GM21528 (cell line): ENCODE data around the gene FSIP2.

Source experiments
- ATAC-seq: cut with Tn5 transposase; IDR thresholded peaks from one replicate; pipeline ENCODE4 v1.9.1; 2021; ENCODE audit warnings: mild to moderate bottlenecking, moderate library complexity; ENCODE audit not compliant: unreplicated experiment, low FRiP score

Gene FSIP2, protein sequence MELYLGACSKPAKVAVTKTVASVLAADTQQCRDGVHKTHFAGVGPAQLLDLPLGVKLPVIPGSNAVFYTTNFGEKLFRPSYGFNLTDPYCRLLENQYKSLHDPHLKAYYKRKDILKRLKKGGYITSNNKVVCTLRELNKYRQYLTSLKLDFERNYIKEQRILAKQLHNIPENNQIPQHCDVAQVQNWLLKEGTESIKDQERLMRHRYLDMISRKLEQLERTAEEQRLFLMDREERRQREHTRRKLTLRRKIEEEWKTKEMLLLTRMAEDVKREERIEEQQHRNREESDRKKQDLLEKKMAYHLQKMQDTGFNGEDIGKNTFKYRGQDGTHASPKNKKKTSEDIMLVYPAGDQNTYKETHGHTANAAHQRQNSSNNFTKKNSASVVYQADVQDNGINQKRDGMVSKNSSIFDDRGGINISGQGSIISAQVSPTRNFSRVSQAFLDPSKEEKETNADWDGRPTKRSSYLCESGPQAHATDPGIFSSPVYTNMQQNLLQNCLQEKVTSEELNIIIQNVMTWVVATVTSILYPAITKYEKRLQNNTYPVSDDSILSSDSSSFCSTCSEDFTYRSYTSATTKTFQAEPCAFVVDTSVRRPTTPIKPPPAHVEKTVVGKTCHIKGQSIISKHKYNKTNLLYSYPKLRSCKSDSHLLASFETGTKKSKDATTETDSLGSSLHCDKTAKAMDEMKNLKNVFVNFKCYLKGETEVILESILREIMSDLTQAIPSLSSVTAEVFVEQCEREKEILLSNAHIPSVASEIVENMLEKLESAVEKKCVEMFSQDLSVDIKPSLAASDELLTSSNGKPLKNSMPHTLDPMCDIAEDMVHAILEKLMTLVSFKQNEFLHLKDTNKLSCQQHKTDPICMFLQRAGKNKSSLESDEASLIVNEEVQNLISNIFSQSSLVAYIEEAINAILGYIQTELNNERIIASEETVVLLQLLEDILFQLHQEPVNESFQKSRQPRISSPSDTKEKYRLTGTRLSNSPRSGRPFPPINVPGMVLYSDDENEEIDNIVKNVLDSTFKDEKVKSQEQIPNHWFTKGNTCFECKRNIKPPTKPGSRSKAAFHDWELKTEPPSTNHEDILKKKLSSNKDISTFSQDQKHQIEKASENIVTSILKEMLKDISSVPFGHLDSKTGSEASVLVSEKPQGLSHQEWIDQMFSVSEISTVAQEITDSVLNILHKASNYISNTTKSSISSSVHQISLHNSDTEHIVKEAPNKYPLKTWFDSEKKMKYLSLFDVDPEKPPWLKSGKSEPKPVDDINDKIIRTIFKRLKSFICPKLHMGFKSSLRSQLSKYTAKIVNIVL (N-terminal part only)

DNA sequence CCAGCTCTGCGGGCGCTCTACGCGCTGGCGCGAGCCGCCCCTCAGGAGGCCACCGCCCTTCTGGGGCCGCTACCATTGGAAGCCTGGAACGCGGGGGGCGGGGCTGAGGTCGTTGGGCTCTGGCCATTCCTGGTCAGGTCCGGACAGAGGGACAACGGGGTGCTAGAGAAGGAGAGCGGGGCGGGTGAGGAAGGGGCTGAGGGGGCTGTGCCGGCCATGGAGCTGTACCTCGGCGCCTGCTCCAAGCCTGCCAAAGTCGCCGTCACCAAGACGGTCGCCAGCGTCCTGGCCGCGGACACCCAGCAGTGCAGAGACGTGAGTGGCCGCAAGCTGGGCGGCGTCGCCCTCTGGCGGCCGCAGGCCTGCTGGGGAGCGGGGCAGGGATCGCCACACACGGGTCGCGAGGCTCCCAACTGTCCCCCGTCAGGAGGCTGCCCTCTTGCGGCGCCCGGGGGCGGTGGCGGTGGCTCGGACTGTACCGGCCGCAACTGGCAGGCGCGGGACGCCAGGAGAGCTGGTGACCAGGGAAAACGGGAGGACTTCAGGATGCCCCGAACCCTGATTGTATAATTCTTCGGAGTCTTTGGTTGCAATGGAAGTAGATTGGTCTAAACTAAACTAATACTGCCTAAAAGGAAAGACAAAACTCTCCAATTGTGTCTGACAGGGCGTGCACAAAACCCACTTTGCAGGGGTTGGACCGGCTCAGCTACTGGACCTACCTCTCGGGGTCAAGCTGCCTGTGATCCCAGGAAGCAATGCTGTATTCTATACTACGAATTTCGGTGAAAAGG, at the start of gene FSIP2:
FSIP2 (plus strand) TSS at position 126 of the 794 bp plus-strand sequence; CDS start at position 217, 91 bp downstream.
- peak; percentile 84 for ATAC-seq

DNA sequence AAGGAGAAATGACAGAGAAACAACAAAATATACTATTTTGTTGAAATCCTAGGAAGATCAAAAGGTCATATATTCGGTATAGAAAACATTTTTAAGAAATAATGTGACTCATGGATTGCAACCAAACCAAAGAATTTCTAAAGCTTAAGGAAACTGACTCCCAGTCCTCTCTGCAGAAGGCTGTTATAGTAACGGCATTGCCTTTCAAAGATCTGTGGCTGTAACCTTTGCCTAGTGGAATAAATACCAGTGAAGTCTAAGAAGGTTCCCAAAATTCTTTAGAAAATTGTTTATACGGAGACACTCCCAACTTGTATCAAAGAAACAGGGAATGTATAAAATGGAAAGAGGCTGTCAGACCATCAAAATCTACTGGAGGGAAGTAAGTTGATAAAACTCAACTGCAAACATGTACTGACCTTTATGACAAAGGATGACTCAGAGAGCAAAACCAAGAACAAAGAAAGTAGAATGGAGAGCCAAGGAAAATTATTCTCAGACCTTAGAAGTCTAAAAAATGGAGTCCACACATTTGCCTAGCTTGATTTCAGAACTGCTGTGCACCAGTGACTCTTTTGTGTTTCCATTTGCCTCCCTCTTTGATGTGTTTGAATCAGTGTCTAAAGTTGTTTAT, 48.6 kb upstream of the FSIP2 start:
- ATAC-seq, result no peak

DNA sequence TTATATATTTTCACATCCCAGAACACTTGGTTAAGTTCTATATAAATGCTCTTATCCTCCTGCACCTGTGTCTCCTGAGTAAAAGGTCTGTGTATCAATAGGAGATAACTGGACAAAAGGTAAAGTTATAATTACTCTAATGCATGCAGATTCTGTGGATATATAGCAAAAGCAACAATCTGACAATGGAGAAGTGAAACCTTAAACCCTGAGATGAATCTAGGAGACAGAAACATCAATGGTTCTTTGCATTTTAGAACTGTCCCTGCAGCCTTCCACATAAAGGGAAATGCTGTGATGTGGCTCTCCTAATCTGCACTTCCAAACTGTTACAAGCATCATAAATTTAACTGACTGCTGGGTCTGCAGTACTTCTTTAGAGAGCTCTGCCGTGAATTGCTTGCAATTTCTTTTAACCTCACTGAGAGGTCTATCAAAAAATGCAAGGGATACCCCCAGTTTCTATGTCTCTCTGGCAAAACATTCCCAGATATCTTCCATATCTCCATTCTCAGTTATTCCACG, 42.8 kb upstream of the FSIP2 start:
- ATAC-seq, result no peak

DNA sequence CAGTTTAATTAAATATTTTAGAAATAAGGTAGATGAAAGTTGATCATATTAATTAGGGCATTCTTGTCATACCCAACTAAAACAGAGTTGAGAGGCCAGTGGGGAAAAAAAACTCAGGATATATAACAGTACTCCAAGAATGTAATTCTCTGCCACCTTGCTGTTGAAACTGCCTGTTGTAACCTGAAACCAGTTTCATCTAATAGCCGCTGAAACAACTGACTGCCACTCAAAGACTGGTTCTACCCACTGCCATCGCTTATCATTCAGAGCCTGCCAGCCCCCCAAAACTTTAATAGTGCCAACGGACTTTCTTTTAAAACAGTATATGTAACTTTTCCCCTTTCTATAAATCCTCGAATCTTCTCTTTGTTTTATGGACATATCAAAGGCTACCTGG, 37.7 kb upstream of the FSIP2 start:
- ATAC-seq, result no peak

DNA sequence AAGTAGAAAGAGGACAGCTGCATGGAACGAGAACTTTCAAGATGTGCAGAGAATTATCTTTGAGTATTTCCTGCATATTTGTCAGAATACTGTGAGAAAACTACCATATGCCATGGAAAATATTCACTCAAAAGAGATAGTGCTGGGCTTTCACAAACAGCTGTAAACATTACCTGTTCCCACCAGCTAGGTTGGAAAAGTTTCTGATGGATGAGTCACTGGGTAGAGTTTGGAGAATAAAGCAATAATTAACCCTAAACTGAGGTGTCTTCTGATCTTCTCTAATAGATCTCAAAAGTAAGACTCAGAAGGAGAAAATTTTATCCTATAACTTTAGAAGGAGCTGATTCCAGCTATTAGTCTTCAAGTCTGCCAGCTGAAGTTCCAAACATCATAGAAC, 3.9 kb upstream of the FSIP2 start:
- no peak for ATAC-seq

DNA sequence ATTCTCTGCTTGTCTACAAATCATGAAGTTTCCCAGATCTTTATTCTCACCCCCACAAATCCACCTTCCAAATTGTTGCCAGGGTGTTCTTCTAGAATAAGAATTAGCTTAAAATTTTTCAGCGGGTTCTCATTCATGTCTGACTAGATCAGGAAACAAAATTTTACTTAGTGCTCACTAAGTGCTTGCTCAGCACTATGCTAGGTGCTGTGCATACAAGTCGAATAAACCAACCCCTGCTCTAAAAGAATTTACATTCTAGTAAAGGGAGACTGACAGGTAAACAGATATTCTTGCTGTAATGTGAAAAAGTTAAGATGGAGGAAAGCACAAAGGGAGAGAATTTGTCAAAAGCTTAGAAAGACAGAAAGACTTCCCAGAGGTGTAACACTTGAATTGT, 2.4 kb upstream of the FSIP2 start:
- no peak for ATAC-seq

DNA sequence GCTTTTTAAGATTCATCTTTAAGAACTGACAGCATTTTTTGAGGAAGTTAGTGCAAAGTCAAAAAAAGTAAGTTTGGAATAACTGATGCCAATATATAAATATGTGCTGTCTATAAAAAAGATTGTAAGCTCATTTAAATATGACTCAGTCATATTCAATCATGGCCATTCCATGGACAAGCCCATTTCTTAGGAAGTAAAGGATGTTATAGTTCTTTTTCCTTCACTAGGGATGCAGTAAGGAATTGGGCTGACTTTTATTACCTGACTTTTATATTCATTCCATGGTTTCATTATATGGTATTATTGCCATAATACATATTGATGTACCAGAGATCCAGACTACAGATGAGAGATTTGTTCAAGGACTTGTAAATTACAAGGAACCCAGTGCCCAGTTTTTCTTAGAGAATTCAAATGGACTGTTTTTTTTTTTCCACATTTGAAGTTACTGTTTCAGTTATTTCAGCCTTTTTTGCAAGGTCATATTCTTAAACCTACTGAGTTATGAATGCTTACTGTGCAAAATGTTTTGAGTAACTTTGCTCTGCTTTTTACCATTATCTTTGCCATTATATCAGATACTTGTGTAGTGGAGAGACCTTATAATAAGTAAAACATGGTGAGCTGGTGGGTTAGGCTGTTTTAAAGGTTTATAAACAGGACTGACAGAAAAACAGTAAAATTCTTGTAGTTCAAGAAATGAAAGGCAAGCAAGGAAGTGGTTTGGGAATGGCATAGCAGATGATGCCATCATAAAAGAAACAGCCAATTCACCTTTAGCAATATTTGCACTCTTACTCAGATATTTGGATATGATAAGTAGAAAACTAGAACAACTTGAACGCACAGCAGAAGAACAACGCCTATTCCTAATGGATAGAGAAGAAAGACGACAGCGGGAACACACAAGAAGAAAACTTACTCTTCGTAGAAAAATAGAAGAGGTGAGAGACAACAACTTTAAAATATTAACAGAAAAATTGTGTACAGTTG, 7.6 kb downstream of the FSIP2 start:
- ATAC-seq, result no peak

DNA sequence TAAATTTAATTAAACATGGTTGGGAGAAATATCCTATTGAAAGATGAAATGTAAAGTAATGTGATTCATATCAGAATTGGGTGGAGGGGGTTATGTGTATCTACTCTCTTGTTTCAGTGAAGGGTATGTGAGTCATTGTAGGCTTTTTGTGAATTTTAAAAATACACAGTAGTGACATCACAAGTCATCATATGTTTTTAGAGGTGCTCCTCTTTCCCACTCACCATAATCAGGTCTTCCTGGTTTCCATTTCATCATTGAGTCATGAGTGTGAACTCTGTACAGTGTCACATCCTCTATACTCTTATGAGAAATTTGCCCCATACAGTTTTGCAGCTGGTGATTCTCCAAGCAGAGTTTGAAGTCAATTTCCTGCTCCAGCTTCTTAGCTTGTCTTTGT, 18.8 kb downstream of the FSIP2 start:
- no peak for ATAC-seq

DNA sequence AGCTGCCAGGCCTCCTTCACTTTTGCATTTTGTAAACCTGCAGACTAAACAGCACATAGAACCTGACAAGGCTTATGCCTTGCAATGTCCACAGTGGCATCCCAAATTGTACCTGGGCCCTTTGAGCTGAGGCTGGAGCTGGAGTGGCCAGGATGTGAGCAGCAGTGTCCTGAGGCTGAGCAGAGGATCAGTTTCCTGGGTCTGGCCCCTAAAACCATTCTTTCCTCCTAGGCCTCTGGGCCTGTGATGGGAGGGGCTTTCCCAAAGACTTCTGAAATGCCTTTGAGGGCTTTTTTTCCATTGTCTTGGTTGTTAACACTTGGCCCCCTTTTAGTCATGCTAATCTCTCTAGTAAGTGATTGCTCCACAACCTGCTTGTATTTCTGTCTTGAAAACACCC, 32.8 kb downstream of the FSIP2 start:
- no peak for ATAC-seq

DNA sequence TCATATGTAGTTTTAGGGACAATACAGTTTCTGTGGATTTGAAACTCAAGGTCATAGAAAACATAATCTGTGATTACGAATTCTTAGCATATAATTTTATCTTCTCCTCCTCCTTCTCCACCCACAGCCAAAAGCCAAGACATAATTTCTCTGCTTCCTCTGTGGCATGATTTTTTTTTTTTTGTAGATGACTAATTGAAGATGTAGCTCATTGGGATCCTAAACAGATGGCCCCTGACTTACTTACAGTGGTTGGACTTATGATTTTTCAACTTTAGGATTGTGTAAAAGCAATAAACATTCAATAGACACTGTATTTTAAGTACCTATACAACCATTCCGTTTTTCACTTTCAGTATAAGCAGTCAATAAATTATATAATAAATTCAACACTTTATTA, 42.3 kb downstream of the FSIP2 start:
- no peak for ATAC-seq

DNA sequence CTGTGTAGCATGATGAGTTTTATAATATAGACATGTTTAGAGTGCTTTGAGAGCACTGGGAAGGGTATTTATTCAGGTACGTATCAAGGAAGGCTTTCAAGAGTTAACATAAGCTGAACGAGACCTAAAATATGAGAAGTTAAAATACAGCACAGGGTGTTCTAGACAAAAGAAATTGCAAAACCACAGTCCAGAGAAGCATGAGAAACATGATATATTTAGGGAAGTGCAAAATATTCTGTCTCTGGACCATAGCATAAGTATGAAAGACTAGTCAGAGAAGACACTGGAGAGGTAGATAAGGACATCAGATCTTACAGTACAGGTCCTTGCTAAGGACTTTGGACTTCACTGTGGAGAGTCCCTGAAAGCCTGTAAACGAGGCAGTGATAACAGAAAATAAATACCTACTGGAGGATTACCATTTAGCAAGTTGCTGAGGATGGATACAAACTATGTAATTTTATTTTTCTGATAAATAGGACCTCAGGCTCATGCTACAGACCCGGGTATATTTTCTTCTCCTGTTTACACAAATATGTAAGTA, 43.7 kb downstream of the FSIP2 start:
- no peak for ATAC-seq

DNA sequence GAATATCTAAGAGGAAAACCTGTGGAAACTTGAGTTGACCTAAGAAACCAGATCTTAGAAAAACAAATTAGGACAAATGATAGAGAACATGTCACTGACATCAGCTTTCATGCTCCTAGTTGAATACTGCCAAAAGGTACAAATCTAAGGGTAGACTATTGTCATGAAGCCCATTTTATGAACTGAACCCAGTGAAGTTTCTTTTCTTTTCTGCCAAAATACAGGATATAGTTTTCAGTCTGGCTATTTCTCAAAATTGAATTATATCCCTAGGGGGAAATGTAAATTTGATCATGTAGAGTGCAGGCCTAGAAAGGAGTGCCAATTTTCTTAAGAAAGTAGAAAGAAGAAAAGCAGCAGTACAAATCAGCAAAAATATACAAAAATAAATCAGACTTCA, 46.6 kb downstream of the FSIP2 start:
- ATAC-seq, result no peak

DNA sequence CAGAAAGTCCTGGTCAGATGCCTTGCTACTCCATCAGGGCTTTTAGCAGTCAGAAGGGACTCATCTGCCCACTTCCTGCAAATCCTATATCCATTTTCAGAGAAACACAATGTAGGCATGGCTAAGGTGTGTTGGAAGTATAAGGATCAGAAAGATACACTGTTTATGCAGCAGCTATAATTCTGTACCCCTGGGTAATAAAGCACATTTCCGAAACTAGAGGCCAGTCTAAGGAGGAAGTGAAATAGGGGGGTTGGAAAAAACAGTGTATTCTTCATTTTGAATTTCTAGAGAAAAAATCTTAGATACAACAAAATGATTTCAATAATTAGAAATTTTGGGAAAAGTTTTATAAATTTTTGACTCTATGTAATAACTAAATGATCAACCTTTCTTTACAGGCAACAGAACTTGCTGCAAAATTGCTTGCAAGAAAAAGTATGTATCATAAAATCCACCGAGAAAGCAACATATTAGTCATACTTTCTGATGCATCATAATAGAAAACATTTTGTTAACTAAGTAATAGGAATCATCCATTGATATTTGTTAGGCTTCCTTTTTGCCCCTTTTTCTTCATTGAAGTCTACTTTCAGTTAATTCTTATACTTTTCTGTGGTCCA, 47.4 kb downstream of the FSIP2 start:
- peak; percentile 83 for ATAC-seq

DNA sequence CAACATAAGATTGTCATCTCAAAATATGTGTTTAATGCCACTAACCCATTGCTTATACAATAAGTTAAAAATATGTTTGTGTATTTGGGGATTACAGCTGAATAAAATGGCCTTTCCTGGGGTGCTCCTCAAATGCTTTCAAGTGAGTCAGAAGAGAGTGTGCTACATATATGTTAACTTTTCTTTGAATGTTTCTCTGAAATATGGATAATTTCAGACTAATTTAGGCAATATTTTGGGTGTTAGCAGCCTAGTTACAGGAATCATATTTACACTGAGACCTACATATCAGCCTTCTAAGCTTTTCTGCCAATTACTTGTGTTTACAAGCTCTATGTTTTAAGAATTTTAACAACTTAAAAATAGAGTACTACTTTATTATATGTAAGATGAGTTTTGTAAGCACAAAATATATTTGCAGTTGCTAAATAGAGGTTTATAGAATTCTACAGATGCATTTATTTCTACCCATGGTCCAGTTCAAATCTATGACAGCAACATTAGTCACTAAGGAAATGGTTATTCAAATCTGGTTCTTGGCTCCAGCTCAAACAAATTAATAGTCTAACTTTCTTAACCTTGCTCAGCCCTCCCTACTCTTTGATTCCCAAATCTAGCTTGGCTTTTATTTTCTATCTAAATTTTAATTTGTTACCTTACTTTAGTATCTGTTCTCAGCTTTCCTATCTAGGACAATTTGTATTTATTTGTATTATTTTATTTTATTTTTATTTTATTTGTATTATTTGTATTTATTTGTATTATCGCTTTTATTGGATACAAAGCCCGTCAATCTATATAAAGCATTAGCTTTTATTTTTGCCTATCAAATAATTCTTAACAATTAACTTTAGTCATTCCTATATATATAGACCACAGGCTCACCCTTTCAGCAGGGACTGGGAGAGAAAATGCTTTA, 48.9 kb downstream of the FSIP2 start:
- no peak for ATAC-seq

DNA sequence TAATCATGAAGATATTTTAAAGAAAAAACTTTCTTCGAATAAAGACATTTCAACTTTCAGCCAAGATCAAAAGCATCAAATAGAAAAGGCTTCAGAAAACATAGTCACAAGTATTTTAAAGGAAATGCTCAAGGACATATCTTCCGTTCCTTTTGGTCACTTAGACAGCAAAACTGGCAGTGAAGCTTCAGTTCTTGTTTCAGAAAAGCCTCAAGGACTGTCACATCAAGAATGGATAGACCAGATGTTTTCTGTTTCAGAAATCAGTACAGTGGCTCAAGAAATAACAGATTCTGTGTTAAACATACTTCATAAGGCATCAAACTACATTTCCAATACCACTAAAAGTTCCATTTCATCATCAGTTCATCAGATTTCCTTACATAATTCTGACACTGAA, 51.8 kb downstream of the FSIP2 start:
- ATAC-seq, result peak; percentile 51
